K562 (cell line): Measurements from ENCODE around the gene TBXAS1.

ENCODE experiments used
- ID3 ChIP-seq, 2 experiments: fragments of 250-450 bp in 1 of 2; fragments of 450-650 bp in 1 of 2; sonication (Bioruptor Pico) in 1 of 2; IDR thresholded peaks; 2 replicates each; pipeline versions ENCODE4 v1.6.1 to v1.8.0; 2016 to 2021; ENCODE audit warnings: mild to moderate bottlenecking in 2 of 2, moderate library complexity in 2 of 2, missing compliant biosample characterization in 1 of 2, missing genetic modification characterization in 1 of 2
- PBX2 ChIP-seq, 2 experiments: IDR thresholded peaks in 1 of 2; conservative IDR thresholded peaks in 1 of 2; 2 replicates each; pipeline ENCODE4 v1.6.1; 2016; ENCODE audit warnings: low read depth in 2 of 2, mild to moderate bottlenecking in 1 of 2, missing compliant biosample characterization in 1 of 2, missing genetic modification characterization in 1 of 2, moderate library complexity in 1 of 2
- RAD21 ChIP-seq, 2 experiments: fragments of 250-450 bp in 1 of 2; fragments of 450-650 bp in 1 of 2; sonication (Bioruptor Pico) in 1 of 2; formaldehyde crosslinking in 1 of 2; IDR thresholded peaks in 1 of 2; conservative IDR thresholded peaks in 1 of 2; 2 replicates each; pipeline versions ENCODE4 v1.4.0 to v1.8.0; 2020 to 2022; ENCODE audit warnings: mild to moderate bottlenecking in 2 of 2, moderate library complexity in 1 of 2
- TBL1XR1 ChIP-seq, 2 experiments: IDR thresholded peaks; 2 replicates each; pipeline ENCODE4 v1.6.1; 2012; ENCODE audit warnings: improper control_type of control experiment in 2 of 2, low read length in 2 of 2, mild to moderate bottlenecking in 1 of 2
- TCF7L2 ChIP-seq: fragments of 150-350 bp; IDR thresholded peaks from 2 replicates; pipeline ENCODE4 v1.6.1; 2016; ENCODE audit warnings: low read depth, mild to moderate bottlenecking, low read length, moderate library complexity
- XRCC3 ChIP-seq: fragments of 450-650 bp; IDR thresholded peaks from 2 replicates; pipeline ENCODE4 v1.6.1; 2017; ENCODE audit warnings: mild to moderate bottlenecking, moderate library complexity
- ZNF217 ChIP-seq: sonication (generic); formaldehyde crosslinking; IDR thresholded peaks from 2 replicates; pipeline ENCODE4 v1.8.0; 2022; ENCODE audit warnings: mild to moderate bottlenecking, missing genetic modification reagents
- TF ChIP-seq, protein P1 (sequence below): fragments of 450-650 bp; IDR thresholded peaks from 2 replicates; pipeline ENCODE4 v1.6.1; 2017; ENCODE audit warnings: antibody characterized with exemption, mild to moderate bottlenecking
- TF ChIP-seq, protein P2 (sequence below), 3 experiments: IDR thresholded peaks in 2 of 3; conservative IDR thresholded peaks in 1 of 3; 2 replicates each; pipeline ENCODE4 v1.5.1; 2011 to 2012; ENCODE audit warnings: low read length in 3 of 3, mild to moderate bottlenecking in 3 of 3, control low read depth in 2 of 3, improper control_type of control experiment in 1 of 3, inconsistent platforms in 1 of 3, low read depth in 1 of 3, mixed read lengths in 1 of 3, moderate library complexity in 1 of 3; ENCODE audit not compliant: insufficient read depth in 2 of 3
- TF ChIP-seq, protein P3 (sequence below): sonication (generic); formaldehyde crosslinking; IDR thresholded peaks from 2 replicates; pipeline ENCODE4 v1.8.1; 2022; ENCODE audit warnings: missing genetic modification reagents
- TF ChIP-seq, protein P4 (sequence below): fragments of 450-650 bp; formaldehyde crosslinking; IDR thresholded peaks from 2 replicates; pipeline ENCODE4 v1.4.0; 2022; ENCODE audit warnings: missing genetic modification characterization

DNA sequence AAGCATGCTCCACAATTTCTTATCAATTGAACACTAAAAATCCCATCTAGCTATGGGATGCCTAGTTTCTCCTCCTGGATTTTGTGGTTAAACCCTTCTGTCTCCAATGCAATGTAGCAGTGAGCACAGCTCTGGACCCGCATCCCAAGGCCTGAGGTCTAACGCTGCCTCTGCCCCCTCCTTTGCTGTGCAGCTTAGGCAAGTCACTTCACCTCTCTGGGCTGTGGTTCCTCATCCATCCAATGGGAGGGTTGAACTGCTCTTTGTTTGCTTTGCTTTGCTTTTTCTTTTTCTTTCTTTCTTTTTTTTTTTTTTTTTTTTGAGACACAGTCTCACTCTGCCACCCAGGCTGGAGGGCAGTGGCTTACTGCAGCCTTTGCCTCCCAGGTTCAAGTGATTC, 164.5 kb downstream of the TBXAS1 start:
- TF ChIP-seq TCF7L2 (no peak), ZNF217 (CRISPR knock-in tag) (no peak), TBL1XR1 (IDR thresholded peaks at IDR 0.05; ENCODE audit: low read length in 2 of 2) (no peak), PBX2 (CRISPR knock-in tag; IDR thresholded peaks at IDR 0.05; ENCODE audit: low read depth) (no peak), PBX2 (tag; conservative IDR thresholded peaks at IDR 0.05; ENCODE audit: low read depth) (no peak), ID3 (CRISPR knock-in tag; IDR thresholded peaks at IDR 0.05) (no peak), ID3 (tag; IDR thresholded peaks at IDR 0.05) (no peak), RAD21 (CRISPR knock-in tag; conservative IDR thresholded peaks at IDR 0.05 in 1 of 2, IDR thresholded peaks at IDR 0.05 in 1 of 2) (no peak), XRCC3 (no peak)
- TF ChIP-seq, protein P1, sequence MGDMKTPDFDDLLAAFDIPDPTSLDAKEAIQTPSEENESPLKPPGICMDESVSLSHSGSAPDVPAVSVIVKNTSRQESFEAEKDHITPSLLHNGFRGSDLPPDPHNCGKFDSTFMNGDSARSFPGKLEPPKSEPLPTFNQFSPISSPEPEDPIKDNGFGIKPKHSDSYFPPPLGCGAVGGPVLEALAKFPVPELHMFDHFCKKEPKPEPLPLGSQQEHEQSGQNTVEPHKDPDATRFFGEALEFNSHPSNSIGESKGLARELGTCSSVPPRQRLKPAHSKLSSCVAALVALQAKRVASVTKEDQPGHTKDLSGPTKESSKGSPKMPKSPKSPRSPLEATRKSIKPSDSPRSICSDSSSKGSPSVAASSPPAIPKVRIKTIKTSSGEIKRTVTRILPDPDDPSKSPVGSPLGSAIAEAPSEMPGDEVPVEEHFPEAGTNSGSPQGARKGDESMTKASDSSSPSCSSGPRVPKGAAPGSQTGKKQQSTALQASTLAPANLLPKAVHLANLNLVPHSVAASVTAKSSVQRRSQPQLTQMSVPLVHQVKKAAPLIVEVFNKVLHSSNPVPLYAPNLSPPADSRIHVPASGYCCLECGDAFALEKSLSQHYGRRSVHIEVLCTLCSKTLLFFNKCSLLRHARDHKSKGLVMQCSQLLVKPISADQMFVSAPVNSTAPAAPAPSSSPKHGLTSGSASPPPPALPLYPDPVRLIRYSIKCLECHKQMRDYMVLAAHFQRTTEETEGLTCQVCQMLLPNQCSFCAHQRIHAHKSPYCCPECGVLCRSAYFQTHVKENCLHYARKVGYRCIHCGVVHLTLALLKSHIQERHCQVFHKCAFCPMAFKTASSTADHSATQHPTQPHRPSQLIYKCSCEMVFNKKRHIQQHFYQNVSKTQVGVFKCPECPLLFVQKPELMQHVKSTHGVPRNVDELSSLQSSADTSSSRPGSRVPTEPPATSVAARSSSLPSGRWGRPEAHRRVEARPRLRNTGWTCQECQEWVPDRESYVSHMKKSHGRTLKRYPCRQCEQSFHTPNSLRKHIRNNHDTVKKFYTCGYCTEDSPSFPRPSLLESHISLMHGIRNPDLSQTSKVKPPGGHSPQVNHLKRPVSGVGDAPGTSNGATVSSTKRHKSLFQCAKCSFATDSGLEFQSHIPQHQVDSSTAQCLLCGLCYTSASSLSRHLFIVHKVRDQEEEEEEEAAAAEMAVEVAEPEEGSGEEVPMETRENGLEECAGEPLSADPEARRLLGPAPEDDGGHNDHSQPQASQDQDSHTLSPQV: no peak
- TF ChIP-seq, protein P2, sequence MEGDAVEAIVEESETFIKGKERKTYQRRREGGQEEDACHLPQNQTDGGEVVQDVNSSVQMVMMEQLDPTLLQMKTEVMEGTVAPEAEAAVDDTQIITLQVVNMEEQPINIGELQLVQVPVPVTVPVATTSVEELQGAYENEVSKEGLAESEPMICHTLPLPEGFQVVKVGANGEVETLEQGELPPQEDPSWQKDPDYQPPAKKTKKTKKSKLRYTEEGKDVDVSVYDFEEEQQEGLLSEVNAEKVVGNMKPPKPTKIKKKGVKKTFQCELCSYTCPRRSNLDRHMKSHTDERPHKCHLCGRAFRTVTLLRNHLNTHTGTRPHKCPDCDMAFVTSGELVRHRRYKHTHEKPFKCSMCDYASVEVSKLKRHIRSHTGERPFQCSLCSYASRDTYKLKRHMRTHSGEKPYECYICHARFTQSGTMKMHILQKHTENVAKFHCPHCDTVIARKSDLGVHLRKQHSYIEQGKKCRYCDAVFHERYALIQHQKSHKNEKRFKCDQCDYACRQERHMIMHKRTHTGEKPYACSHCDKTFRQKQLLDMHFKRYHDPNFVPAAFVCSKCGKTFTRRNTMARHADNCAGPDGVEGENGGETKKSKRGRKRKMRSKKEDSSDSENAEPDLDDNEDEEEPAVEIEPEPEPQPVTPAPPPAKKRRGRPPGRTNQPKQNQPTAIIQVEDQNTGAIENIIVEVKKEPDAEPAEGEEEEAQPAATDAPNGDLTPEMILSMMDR (IDR thresholded peaks at IDR 0.05 in 2 of 3, conservative IDR thresholded peaks at IDR 0.05 in 1 of 3; ENCODE audit: insufficient read depth in 2 of 3, low read depth in 1 of 3, low read length in 3 of 3): no peak
- TF ChIP-seq, protein P3, sequence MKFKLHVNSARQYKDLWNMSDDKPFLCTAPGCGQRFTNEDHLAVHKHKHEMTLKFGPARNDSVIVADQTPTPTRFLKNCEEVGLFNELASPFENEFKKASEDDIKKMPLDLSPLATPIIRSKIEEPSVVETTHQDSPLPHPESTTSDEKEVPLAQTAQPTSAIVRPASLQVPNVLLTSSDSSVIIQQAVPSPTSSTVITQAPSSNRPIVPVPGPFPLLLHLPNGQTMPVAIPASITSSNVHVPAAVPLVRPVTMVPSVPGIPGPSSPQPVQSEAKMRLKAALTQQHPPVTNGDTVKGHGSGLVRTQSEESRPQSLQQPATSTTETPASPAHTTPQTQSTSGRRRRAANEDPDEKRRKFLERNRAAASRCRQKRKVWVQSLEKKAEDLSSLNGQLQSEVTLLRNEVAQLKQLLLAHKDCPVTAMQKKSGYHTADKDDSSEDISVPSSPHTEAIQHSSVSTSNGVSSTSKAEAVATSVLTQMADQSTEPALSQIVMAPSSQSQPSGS (CRISPR knock-in tag): no peak
- TF ChIP-seq, protein P4, sequence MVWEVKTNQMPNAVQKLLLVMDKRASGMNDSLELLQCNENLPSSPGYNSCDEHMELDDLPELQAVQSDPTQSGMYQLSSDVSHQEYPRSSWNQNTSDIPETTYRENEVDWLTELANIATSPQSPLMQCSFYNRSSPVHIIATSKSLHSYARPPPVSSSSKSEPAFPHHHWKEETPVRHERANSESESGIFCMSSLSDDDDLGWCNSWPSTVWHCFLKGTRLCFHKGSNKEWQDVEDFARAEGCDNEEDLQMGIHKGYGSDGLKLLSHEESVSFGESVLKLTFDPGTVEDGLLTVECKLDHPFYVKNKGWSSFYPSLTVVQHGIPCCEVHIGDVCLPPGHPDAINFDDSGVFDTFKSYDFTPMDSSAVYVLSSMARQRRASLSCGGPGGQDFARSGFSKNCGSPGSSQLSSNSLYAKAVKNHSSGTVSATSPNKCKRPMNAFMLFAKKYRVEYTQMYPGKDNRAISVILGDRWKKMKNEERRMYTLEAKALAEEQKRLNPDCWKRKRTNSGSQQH: no peak
